ENCODE results near the gene MARCHF3.

DNA sequence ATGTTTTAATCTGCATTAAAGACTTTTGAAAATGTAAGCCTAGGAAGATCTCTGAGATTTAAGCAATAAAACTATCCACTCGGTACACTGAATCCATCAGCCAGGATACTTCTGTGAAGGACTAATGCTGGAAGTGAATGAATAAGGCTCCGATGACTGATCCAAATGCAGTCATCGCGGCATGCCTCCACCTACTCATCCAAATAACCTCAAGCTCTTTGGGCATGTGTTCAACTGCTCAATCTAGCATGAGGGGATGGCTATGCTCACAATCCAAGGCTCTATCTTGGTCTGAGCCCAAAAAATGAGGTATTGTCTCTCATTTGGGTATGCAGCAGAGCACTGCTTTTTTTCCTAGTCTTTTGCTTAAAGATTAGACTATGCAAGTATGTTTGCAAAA is 19.2 kb downstream of the MARCHF3 start:
- TF ChIP-seq POLR2AphosphoS5 (IDR thresholded peaks at IDR 0.05; ENCODE audit: borderline replicate concordance, low read depth, low read length) (no peak), EZH2 (IDR thresholded peaks at IDR 0.05) (no peak)

All from SK-N-MC (cell line).